HL-60 (cell line): ENCODE results near the gene OR52N1.

Experiments
- DNase-seq, 2 experiments: peaks; one replicate each; pipeline ENCODE4 v3.0.0-alpha.2; 2010 to 2020; ENCODE audit warnings: low read depth in 1 of 2, low spot score in 1 of 2
- H3K27ac ChIP-seq: fragments of 250-450 bp; sonication (Bioruptor Pico); replicated peaks from 2 replicates; pipeline ENCODE4 v1.5.1; 2020; ENCODE audit warnings: mild to moderate bottlenecking, moderate library complexity
- H3K27me3 ChIP-seq: fragments of 250-450 bp; sonication (Bioruptor Pico); 2 replicates; pipeline ENCODE4 v1.5.1; 2021; ENCODE audit warnings: mild to moderate bottlenecking, moderate library complexity; ENCODE audit not compliant: insufficient read depth, poor library complexity, severe bottlenecking
- H3K4me3 ChIP-seq: replicated peaks from 2 replicates; pipeline ENCODE4 v1.5.1; 2011; ENCODE audit warnings: mild to moderate bottlenecking, control low read depth, low read length; ENCODE audit not compliant: insufficient read depth
- CTCF ChIP-seq: IDR thresholded peaks from one replicate; pipeline ENCODE4 v1.5.1; 2011; ENCODE audit warnings: low read length, control low read depth, inconsistent platforms; ENCODE audit not compliant: insufficient read depth
- GABPA ChIP-seq: IDR thresholded peaks from 2 replicates; pipeline ENCODE4 v1.6.1; 2012; ENCODE audit warnings: low read depth
- POLR2AphosphoS5 ChIP-seq: IDR thresholded peaks from 2 replicates; pipeline ENCODE4 v1.6.1; 2012; ENCODE audit warnings: low read depth
- SPI1 ChIP-seq: IDR thresholded peaks from 2 replicates; pipeline ENCODE4 v1.6.1; 2012; ENCODE audit warnings: low read depth, mild to moderate bottlenecking, borderline replicate concordance
- TF ChIP-seq, protein P1 (sequence below): IDR thresholded peaks from 2 replicates; pipeline ENCODE4 v1.6.1; 2012; ENCODE audit warnings: low read depth; ENCODE audit not compliant: insufficient replicate concordance

OR52N1 gene

GRCh38 chr11:5831196-5831829 lies 40.2 kb upstream of the OR52N1 start:
- no peaks in the 10 kb centered on the region for H3K27me3 ChIP-seq
- no peak for DNase-seq
- TF ChIP-seq, protein P1, sequence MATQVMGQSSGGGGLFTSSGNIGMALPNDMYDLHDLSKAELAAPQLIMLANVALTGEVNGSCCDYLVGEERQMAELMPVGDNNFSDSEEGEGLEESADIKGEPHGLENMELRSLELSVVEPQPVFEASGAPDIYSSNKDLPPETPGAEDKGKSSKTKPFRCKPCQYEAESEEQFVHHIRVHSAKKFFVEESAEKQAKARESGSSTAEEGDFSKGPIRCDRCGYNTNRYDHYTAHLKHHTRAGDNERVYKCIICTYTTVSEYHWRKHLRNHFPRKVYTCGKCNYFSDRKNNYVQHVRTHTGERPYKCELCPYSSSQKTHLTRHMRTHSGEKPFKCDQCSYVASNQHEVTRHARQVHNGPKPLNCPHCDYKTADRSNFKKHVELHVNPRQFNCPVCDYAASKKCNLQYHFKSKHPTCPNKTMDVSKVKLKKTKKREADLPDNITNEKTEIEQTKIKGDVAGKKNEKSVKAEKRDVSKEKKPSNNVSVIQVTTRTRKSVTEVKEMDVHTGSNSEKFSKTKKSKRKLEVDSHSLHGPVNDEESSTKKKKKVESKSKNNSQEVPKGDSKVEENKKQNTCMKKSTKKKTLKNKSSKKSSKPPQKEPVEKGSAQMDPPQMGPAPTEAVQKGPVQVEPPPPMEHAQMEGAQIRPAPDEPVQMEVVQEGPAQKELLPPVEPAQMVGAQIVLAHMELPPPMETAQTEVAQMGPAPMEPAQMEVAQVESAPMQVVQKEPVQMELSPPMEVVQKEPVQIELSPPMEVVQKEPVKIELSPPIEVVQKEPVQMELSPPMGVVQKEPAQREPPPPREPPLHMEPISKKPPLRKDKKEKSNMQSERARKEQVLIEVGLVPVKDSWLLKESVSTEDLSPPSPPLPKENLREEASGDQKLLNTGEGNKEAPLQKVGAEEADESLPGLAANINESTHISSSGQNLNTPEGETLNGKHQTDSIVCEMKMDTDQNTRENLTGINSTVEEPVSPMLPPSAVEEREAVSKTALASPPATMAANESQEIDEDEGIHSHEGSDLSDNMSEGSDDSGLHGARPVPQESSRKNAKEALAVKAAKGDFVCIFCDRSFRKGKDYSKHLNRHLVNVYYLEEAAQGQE: no peak
- TF ChIP-seq POLR2AphosphoS5: no peak
- no peak for TF ChIP-seq CTCF
- no peak for TF ChIP-seq SPI1
- no peak for TF ChIP-seq GABPA

GRCh38 chr11:5818245-5818886 lies 27.3 kb upstream of the OR52N1 start:
- no peak for DNase-seq
- TF ChIP-seq SPI1 (no peak), POLR2AphosphoS5 (no peak), GABPA (no peak), CTCF (no peak)
- TF ChIP-seq, protein P1: no peak
- Histone ChIP-seq H3K27me3 (no peaks in the 10 kb centered on the region), H3K27ac (no peak overlapping the region), H3K4me3 (no peak overlapping the region)

More at GRCh38 chr11:5831196-5831829, 40.2 kb upstream of the OR52N1 start:
- Histone ChIP-seq H3K4me3 (no peak overlapping the region), H3K27ac (no peak overlapping the region)

- Histone ChIP-seq H3K4me3 (no peak overlapping the region), H3K27ac (peak overlapping the region; percentile 30), H3K27me3 (no peaks in the 10 kb centered on the region)
- TF ChIP-seq POLR2AphosphoS5 (no peak), SPI1 (peak; percentile 59; the same call in 1 of the 2 replicates)
- peak; percentile 24 to 73 for DNase-seq
Observed at GRCh38 chr11:5815534-5815933, 24.5 kb upstream of the OR52N1 start.

DNA sequence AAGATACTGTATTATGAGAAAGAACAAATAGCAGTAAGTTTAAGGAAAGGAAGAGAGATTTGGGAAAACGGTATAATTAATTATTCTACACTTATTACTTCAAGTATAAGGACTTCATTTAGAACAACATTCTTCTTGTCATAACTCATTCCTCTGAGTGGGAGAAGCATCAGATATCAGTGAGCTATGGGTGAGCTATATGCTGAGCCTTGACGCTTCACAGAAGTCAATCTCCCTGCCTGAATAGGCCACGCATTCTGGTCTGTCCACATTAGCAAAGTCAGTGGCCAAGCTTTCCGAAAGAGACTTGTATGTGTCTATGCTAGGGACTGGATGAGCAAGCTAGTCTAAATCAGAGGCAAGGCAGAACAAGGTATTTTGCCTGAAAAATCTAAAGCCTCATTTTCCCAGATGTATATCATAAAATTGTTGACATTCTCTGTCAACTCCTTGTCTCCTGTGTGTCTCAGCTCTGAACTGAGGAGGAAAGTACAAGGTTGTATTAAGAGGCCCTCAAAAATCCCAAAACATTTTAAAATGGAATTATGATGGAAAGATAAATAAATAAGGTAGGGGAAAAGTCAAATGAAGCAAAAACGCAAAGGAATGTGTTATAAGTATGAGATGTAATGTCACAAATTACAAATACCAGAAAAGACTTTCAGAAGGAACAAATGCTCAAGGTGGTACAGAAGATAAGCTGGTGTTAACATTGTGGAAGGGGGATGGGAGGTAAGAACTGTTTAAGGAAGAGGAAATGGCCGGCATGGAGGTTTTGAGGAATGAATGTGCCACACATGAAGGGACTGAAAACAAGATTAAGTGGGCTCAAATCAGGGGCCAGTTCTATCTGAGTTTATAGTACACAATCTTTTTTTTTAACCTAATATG lies 19.1 kb upstream of the OR52N1 start:
- peak; percentile 38; the same call in 1 of the 2 replicates for TF ChIP-seq SPI1
- TF ChIP-seq GABPA: no peak
- Histone ChIP-seq H3K4me3 (no peak overlapping the region), H3K27ac (no peak overlapping the region), H3K27me3 (no peaks in the 10 kb centered on the region)
- no peak for DNase-seq
